RWPE2 (cell line): ENCODE measurements around the gene XRCC3.

Experiments
- ATAC-seq: fragments of 200-7000 bp; cut with Tn5 transposase; 3 replicates; pipeline ENCODE4 v1.9.1; 2021; ENCODE audit warnings: low read depth
- DNase-seq: peaks from one replicate; pipeline ENCODE4 v3.0.0-alpha.2; 2020; ENCODE audit warnings: low spot score
- H3K27ac ChIP-seq: fragments of 450-650 bp; 2 replicates; pipeline ENCODE4 v1.5.1; 2017; ENCODE audit warnings: mild to moderate bottlenecking; ENCODE audit not compliant: poor library complexity, severe bottlenecking
- H3K27me3 ChIP-seq: fragments of 250-450 bp; sonication (Bioruptor Pico); 2 replicates; pipeline ENCODE4 v1.5.1; 2021; ENCODE audit warnings: mild to moderate bottlenecking, moderate library complexity; ENCODE audit not compliant: insufficient read depth, poor library complexity, severe bottlenecking
- H3K36me3 ChIP-seq: fragments of 250-450 bp; sonication (Bioruptor Pico); 2 replicates; pipeline ENCODE4 v1.5.1; 2020; ENCODE audit warnings: low read depth, mild to moderate bottlenecking, moderate library complexity
- H3K4me1 ChIP-seq: fragments of 250-450 bp; sonication (Bioruptor Pico); 2 replicates; pipeline ENCODE4 v1.5.1; 2021; ENCODE audit warnings: mild to moderate bottlenecking, moderate library complexity; ENCODE audit not compliant: insufficient read depth, poor library complexity, severe bottlenecking
- H3K4me3 ChIP-seq: fragments of 250-450 bp; sonication (Bioruptor Pico); 2 replicates; pipeline ENCODE4 v1.5.1; 2021; ENCODE audit warnings: mild to moderate bottlenecking, moderate library complexity; ENCODE audit not compliant: severe bottlenecking
- H3K9me3 ChIP-seq: fragments of 250-450 bp; sonication (Bioruptor Pico); 2 replicates; pipeline ENCODE4 v1.5.1; 2021; ENCODE audit warnings: mild to moderate bottlenecking, moderate library complexity; ENCODE audit not compliant: severe bottlenecking
- TF ChIP-seq, protein P1 (sequence below): fragments of 450-650 bp; IDR thresholded peaks from one replicate; pipeline ENCODE4 v1.5.1; 2017; ENCODE audit warnings: mild to moderate bottlenecking, moderate library complexity; ENCODE audit not compliant: poor library complexity, severe bottlenecking

The XRCC3 gene

GRCh38 chr14:103735815-103736545 is 20.7 kb upstream of the XRCC3 start:
- ATAC-seq (0 out of 3 replicates have a peak, but pooled peaks have one; percentile 3), DNase-seq (peak; percentile 60)
- Histone ChIP-seq H3K27ac (no peak overlapping the region), H3K27me3 (no peaks in the 10 kb centered on the region), H3K4me1 (no peaks in the 10 kb centered on the region), H3K36me3 (peaks cover 43% of the 10 kb centered on the region), H3K9me3 (no peaks in the 10 kb centered on the region), H3K4me3 (no peak overlapping the region)
- TF ChIP-seq, protein P1, sequence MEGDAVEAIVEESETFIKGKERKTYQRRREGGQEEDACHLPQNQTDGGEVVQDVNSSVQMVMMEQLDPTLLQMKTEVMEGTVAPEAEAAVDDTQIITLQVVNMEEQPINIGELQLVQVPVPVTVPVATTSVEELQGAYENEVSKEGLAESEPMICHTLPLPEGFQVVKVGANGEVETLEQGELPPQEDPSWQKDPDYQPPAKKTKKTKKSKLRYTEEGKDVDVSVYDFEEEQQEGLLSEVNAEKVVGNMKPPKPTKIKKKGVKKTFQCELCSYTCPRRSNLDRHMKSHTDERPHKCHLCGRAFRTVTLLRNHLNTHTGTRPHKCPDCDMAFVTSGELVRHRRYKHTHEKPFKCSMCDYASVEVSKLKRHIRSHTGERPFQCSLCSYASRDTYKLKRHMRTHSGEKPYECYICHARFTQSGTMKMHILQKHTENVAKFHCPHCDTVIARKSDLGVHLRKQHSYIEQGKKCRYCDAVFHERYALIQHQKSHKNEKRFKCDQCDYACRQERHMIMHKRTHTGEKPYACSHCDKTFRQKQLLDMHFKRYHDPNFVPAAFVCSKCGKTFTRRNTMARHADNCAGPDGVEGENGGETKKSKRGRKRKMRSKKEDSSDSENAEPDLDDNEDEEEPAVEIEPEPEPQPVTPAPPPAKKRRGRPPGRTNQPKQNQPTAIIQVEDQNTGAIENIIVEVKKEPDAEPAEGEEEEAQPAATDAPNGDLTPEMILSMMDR: no peak

DNA sequence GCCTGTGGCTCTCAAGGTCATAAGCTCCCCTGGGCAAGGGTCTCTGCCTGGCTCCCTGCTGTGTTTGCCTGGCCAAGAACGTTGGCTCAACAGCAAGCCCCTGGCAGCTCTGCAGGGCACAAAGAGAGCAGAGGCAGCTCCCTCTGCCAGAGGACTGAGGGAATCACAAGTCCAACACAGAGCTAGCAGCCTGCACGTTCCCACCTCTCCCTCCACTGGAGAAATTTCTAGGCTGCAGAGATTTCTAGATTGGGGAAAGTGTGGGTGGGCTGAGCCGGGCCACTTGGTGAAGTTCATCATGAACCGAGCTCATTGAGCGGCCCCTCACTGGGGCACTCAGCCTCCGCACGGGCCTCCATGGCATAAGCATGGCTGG is 20.2 kb upstream of the XRCC3 start:
- Histone ChIP-seq H3K4me3 (no peak overlapping the region), H3K36me3 (peaks cover 48% of the 10 kb centered on the region), H3K27ac (no peak overlapping the region), H3K9me3 (no peaks in the 10 kb centered on the region), H3K27me3 (no peaks in the 10 kb centered on the region), H3K4me1 (no peaks in the 10 kb centered on the region)
- TF ChIP-seq, protein P1: no peak
- ATAC-seq (peak; percentile 20; the same call in 1 of the 3 replicates), DNase-seq (peak; percentile 49)

- TF ChIP-seq, protein P1: no peak
- Histone ChIP-seq H3K27ac (no peak overlapping the region), H3K4me1 (no peaks in the 10 kb centered on the region), H3K36me3 (peaks cover 52% of the 10 kb centered on the region), H3K4me3 (no peak overlapping the region), H3K9me3 (no peaks in the 10 kb centered on the region), H3K27me3 (no peaks in the 10 kb centered on the region)
- ATAC-seq: no peak
- DNase-seq: peak; percentile 41
These were observed 19.8 kb upstream of the XRCC3 start for GRCh38 chr14:103735022-103735421.

- Histone ChIP-seq H3K36me3 (peaks cover 60% of the 10 kb centered on the region), H3K4me1 (no peaks in the 10 kb centered on the region), H3K4me3 (no peak overlapping the region), H3K9me3 (no peaks in the 10 kb centered on the region), H3K27me3 (no peaks in the 10 kb centered on the region), H3K27ac (no peak overlapping the region)
- DNase-seq (no peak), ATAC-seq (no peak)
- TF ChIP-seq, protein P1: no peak
These were observed 19.0 kb upstream of the XRCC3 start for GRCh38 chr14:103734081-103734888.
